Stimulated activated naive CD4-positive, alpha-beta T cell treated with Interleukin-2 at 50 U/mL for 16 hours (primary cell): Measurements from ENCODE around the gene DCTN2.

Experiments
- DNase-seq: peaks from one replicate; lab custom pipeline; 2025; lab: John Stamatoyannopoulos, UW

The DCTN2 gene

GRCh38 chr12:57549909-57550640 lies 3.1 kb upstream of the DCTN2 start, which contains the start of gene KIF5A:
KIF5A (plus strand) TSS chr12:57550044; CDS start chr12:57550272, 228 bp downstream.
- DNase-seq, result peak; percentile 22

GRCh38 chr12:57549203-57549908 lies 2.4 kb upstream of the DCTN2 start:
- no peak for DNase-seq

- DNase-seq, result no peak
These were observed 1.5 kb upstream of the DCTN2 start for GRCh38 chr12:57548488-57548887.

- no peak for DNase-seq
These were observed 972 bp upstream of the DCTN2 start for GRCh38 chr12:57548013-57548315.

- no peak for DNase-seq
These were observed 458 bp upstream of the DCTN2 start for GRCh38 chr12:57547288-57548012.

- no peak for DNase-seq
These were observed 1.1 kb downstream of the DCTN2 start for GRCh38 chr12:57545809-57546437.

GRCh38 chr12:57543581-57543980 lies 3.4 kb downstream of the DCTN2 start:
- no peak for DNase-seq

GRCh38 chr12:57541717-57542116 lies 5.3 kb downstream of the DCTN2 start:
- no peak for DNase-seq

- no peak for DNase-seq
These were observed 6.0 kb downstream of the DCTN2 start for GRCh38 chr12:57541001-57541400.

- DNase-seq, result no peak
These were observed 7.7 kb downstream of the DCTN2 start for GRCh38 chr12:57539134-57539768.

GRCh38 chr12:57536597-57536942 lies 10.4 kb downstream of the DCTN2 start:
- DNase-seq, result no peak

GRCh38 chr12:57535764-57536596 lies 11.0 kb downstream of the DCTN2 start:
- DNase-seq, result no peak

- no peak for DNase-seq
These were observed 11.9 kb downstream of the DCTN2 start for GRCh38 chr12:57534991-57535543.

- DNase-seq, result no peak
These were observed 12.7 kb downstream of the DCTN2 start for GRCh38 chr12:57534250-57534649.

GRCh38 chr12:57533108-57533507 lies 13.9 kb downstream of the DCTN2 start:
- DNase-seq, result no peak

- no peak for DNase-seq
These were observed 15.2 kb downstream of the DCTN2 start for GRCh38 chr12:57531836-57532235.

- DNase-seq, result no peak
These were observed 16.4 kb downstream of the DCTN2 start for GRCh38 chr12:57530396-57531142.

GRCh38 chr12:57529831-57530230 lies 17.2 kb downstream of the DCTN2 start:
- DNase-seq, result no peak

- DNase-seq, result no peak
These were observed 18.0 kb downstream of the DCTN2 start for GRCh38 chr12:57528831-57529555.

- no peak for DNase-seq
These were observed 18.8 kb downstream of the DCTN2 start for GRCh38 chr12:57528176-57528575.
